Left forelimb (tissue), 1 donor: ENCODE measurements around the gene KDSR.
"Not testable (repeated sequence)": the region's sequence is repeated elsewhere in the genome, so short reads cannot be mapped to it uniquely, and the experiment has no call there.

ENCODE experiments used
- DNase-seq: peaks from one replicate; pipeline ENCODE4 v3.0.0-alpha.2; 2018; ENCODE audit warnings: low spot score

Gene KDSR

GRCh38 chr18:63365876-63366212 is 1.2 kb downstream of the KDSR start:
- DNase-seq = no peak

DNA sequence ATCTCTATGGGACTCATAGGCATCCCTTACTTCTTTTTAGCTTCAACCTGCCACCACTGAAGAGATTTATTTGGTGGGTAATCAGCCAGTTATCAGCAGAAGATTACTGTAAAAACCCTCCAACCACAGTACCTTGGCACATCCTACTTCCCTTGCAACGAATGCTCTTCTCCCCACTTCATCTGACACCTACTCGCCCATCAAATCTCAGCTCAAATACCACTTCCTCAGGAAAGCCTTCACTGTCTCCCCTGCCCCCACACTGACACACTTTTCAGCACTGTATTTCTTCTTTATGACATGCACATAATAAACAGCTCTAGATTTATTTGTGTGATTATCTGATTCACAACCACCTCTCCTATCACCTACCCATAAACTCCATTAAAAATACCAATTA is 3.1 kb downstream of the KDSR start:
- no peak for DNase-seq

DNA sequence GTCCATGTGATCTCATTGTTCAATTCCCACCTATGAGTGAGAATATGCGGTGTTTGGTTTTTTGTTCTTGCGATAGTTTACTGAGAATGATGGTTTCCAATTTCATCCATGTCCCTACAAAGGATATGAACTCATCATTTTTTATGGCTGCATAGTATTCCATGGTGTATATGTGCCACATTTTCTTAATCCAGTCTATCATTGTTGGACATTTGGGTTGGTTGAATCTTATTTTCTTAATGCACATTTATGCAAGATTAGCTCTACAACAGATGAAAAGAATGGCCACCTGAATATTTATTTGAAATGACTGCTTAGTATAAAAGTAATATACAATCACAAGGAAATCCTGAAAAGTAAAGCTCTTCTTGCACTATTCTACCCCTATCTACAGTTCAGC is 3.6 kb downstream of the KDSR start:
- DNase-seq = not testable (repeated sequence)

GRCh38 chr18:63356272-63356896 is 10.6 kb downstream of the KDSR start:
- no peak for DNase-seq

- no peak for DNase-seq
These were observed 16.8 kb downstream of the KDSR start for GRCh38 chr18:63350230-63350629.

- no peak for DNase-seq
These were observed 18.4 kb downstream of the KDSR start for GRCh38 chr18:63348508-63349136.

DNA sequence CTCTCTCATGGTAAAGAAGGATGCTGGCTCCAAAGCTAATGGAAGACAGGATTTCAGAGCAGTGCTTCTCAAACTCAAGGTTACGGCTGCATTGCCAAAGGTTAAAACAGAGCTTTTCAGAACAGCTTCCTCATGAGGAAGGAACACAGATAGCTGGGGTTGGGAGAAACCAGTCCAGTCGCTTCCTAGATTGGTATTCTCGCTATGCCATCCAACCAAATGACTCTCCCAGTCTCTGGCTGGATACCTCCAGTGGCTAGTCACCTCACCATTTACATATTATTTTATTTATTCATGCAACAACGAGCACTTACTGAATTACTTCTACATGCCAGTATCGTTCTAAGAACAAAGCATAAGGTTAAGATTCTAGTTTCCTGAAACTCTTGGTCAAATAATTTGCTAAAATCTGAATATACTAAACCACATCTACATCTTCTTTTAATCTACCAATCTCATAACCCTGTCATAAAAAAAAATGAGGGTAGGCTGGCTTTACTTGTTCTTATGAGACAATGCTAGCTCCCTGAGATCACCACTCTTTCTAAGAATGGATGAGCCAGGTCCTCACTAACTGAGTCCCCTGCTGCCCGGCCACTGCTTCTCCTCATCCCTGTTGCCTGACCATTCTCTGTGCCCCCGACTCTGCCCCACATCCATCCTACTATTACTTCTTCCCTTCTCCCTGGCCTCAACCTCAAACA is 20.4 kb downstream of the KDSR start:
- DNase-seq = no peak

GRCh38 chr18:63346031-63346430 is 21.0 kb downstream of the KDSR start:
- no peak for DNase-seq

- DNase-seq = no peak
These were observed 22.1 kb downstream of the KDSR start for GRCh38 chr18:63344918-63345317.

DNA sequence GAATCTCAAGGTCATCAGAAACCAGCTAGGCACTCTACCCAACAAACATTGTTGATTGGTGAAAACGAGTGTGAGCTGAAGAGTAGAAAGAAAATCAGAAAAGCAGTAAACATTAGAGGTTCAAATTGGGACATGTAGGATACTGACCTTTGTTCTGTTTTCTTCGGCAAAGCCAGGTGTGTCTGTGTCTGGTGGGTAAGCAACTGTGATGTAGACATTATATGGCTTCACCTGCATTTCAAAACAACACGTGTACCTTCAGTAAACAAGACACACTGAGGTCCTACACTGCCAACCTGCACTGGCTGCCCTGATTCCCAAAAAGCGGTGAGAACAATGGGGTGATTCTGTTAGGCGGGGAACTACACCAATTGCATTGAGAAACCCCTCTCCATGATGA is 22.7 kb downstream of the KDSR start:
- no peak for DNase-seq

DNA sequence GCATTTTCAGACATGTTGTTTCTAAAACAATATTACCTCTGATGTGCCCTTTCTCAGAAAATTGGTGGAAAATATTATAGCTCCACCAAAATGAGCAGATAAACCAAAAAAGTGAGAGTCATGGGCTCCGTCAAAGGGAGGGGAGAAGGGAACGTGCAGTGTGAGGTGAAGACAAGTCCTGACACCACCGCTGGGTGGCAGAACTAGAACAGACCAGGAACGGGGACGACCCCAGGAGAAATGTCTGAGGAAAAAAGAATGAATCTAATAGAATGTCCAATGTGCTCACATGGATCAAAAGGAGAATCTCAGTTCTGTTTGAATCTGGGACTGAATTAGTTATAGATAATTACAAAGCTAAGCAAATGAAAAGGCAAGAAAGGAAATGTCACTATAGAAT is 24.8 kb downstream of the KDSR start:
- DNase-seq = no peak

GRCh38 chr18:63339920-63340484 is 27.0 kb downstream of the KDSR start:
- DNase-seq = no peak

GRCh38 chr18:63336366-63337099 is 30.5 kb downstream of the KDSR start:
- DNase-seq = no peak

GRCh38 chr18:63331105-63331504 is 35.9 kb downstream of the KDSR start:
- DNase-seq = no peak

GRCh38 chr18:63329431-63330145 is 37.4 kb downstream of the KDSR start:
- DNase-seq = no peak

DNA sequence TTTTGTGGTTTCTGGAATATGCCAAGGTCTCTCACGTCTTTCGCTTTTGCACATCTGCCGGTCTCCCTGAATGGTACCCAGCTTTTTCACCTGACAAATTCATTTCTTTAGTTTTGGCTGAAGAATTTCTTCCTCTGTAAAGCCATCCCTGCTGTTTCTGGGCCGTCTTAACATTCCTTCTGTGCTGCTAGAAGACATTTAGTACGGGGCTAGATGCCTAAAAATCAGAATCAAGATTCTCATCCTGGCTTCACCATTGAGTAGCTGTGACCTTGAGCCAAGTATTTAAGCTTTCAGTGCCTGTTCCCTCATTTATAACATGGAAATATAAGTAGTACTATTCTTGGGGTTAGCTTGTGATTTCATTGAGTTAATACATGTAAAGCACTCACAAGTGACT is 41.0 kb downstream of the KDSR start:
- no peak for DNase-seq

- no peak for DNase-seq
These were observed 41.8 kb downstream of the KDSR start for GRCh38 chr18:63325086-63325686.

DNA sequence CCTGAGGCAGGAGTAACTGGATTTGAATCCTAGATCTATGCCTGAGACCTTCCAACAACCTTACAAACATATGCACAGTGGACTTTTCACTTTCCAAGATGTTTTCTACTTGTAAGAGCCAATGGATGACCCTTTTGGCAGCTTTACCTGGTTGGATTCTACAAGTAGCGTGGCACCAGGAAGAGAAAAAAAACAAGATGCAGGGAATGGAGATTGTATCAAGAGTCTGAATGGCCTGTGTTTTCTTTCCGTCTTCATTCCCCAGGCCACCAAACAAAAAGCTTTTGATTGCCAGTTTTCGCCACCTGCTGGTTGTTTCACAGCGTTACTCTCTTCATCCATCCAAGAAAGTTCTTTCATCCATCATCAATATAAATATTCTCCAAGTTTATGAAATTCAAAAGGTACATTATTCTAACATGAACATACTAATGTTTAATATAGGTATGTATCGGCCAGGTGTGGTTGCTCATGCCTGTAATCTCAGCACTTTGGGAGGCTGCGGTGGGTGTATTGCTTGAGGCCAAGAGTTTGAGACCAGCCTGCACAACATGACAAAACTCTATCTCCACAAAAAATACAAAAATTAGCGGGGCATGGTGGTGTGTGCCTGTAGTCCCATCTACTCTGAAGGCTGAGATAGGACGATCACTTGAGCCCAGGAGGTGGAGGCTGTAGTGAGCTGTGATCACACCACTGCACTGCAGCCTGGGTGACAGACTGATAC is 43.9 kb downstream of the KDSR start:
- DNase-seq = no peak

DNA sequence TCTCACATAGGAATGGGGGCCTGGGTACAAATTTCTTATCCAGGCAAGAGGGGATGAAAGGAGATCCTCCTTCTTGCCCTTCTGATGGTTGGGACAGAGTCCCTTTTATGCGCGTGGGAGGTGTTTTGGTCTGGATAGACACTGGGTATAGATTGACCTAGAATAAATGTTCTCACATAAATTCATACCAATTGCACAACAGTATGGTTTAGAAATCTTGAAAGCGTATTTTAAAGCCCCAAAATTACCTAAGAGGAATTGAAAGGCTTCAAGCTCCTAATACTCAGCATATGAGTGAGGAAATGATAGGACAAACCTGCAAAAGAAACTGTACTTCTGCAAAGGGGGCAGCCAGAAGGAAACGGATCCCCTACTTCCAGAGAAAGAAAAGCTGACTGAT is 44.8 kb downstream of the KDSR start:
- DNase-seq = no peak

DNA sequence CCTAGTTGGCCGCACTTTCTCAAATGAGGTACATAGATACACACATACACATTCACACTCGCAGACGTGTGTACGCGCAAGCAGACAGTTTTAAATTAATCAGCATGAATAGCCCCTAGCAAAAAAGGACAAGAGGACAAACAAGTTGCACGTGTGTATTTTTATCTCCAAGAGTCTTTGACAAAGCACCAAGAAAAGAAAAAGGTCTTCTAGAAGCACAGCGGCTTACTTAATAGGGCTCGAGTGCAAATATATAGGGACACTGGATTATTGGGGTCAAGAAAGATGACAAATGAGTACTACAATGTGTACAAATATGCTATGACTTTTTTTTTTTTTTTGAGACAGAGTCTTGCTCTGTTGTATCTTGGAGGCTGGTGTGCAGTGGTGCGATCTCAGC is 45.7 kb downstream of the KDSR start:
- DNase-seq = no peak

DNA sequence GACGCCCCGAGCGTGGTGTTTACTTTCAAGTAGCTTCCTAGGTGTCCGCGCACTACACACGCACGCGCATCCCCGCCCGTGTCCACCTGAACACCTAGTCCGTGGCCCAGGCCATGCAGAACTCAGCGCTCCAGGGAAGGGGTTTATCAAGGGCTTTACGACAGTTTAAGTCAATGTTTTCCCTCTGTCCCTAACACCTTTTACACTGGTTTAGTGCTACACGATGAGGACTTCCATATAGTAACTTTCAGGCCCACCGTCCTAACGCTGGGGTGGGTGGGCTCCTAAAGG is 46.1 kb downstream of the KDSR start:
- no peak for DNase-seq
